Measurements from ENCODE around the gene GNG13. TPM values are rescaled to one million over a fixed set of nuclear protein-coding genes. Genes with fewer than 3 reads are reported as not detected.
A peak's percentile ranks its signal among the peaks of the same experiment; 100 is the strongest.

GNG13 gene
- total and polyA plus RNA-seq, 9 of the 15 experiments (the other 6 are each of a cell fraction or from before 2014, with no cell fraction given) = not detected

DNA sequence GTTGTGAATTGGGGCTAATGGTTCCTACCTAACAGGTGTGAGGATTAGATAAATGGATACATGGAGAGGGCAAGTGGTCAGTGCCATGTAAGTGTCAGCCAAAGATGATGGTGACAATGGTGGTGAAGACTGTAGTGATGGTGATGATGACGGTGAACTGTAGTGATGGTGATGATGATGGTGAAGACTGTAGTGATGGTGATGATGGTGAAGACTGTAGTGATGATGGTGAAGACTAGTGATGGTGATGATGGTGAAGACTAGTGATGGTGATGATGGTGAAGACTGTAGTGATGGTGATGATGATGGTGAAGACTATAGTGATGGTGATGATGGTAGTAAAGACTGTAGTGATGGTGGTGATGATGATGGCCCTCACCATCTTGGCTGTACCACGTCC is 18.1 kb upstream of the GNG13 start:
- no peak overlapping the region for H3K9ac ChIP-seq (ENCODE audit: insufficient read depth in 1 of 2, low read depth in 2 of 2, low read length in 2 of 2)
- WGBS (ENCODE audit: insufficient coverage, low coverage, missing lambda C conversion rate) = 0% methylated on average over 2 of the region's 2 CpGs
- no peaks in the 10 kb centered on the region for H3K36me3 ChIP-seq (ENCODE audit: control insufficient read depth, insufficient read depth, low read length)
- no peaks in the 10 kb centered on the region for H3K79me2 ChIP-seq (ENCODE audit: control insufficient read depth, insufficient read depth, low read length)
- no peak overlapping the region for H3K27ac ChIP-seq (ENCODE audit: extremely low read depth, low read depth, low read length)
- ATAC-seq = no peak
- no peaks in the 10 kb centered on the region; the same call in 1 of the 2 replicates for H3K9me3 ChIP-seq (replicated peaks; ENCODE audit: control insufficient read depth, insufficient read depth, low read depth, low read length)
- ChIA-PET POLR2A (no interaction called here), CTCF (ENCODE audit: low intra/inter-chr PET ratio) (no interaction called here)
- no peak for TF ChIP-seq JUN (IDR thresholded peaks at IDR 0.05; ENCODE audit: borderline replicate concordance, low read depth, low read length)
- TF ChIP-seq JUN (CRISPR knock-in tag; IDR thresholded peaks at IDR 0.05; ENCODE audit: borderline replicate concordance) = no peak
- no peak for TF ChIP-seq PTBP1 (IDR thresholded peaks at IDR 0.05; ENCODE audit: low read depth, low read length)
- TF ChIP-seq, protein P1, sequence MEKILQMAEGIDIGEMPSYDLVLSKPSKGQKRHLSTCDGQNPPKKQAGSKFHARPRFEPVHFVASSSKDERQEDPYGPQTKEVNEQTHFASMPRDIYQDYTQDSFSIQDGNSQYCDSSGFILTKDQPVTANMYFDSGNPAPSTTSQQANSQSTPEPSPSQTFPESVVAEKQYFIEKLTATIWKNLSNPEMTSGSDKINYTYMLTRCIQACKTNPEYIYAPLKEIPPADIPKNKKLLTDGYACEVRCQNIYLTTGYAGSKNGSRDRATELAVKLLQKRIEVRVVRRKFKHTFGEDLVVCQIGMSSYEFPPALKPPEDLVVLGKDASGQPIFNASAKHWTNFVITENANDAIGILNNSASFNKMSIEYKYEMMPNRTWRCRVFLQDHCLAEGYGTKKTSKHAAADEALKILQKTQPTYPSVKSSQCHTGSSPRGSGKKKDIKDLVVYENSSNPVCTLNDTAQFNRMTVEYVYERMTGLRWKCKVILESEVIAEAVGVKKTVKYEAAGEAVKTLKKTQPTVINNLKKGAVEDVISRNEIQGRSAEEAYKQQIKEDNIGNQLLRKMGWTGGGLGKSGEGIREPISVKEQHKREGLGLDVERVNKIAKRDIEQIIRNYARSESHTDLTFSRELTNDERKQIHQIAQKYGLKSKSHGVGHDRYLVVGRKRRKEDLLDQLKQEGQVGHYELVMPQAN (IDR thresholded peaks at IDR 0.05; ENCODE audit: borderline replicate concordance) = no peak
- TF ChIP-seq, protein P2, sequence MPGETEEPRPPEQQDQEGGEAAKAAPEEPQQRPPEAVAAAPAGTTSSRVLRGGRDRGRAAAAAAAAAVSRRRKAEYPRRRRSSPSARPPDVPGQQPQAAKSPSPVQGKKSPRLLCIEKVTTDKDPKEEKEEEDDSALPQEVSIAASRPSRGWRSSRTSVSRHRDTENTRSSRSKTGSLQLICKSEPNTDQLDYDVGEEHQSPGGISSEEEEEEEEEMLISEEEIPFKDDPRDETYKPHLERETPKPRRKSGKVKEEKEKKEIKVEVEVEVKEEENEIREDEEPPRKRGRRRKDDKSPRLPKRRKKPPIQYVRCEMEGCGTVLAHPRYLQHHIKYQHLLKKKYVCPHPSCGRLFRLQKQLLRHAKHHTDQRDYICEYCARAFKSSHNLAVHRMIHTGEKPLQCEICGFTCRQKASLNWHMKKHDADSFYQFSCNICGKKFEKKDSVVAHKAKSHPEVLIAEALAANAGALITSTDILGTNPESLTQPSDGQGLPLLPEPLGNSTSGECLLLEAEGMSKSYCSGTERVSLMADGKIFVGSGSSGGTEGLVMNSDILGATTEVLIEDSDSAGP (CRISPR knock-in tag; IDR thresholded peaks at IDR 0.05) = no peak
- no peak for TF ChIP-seq ZNF586 (CRISPR knock-in tag; conservative IDR thresholded peaks at IDR 0.05)
- no peak for TF ChIP-seq MCM3 (IDR thresholded peaks at IDR 0.05)
- no peak for TF ChIP-seq ZNF384 (IDR thresholded peaks at IDR 0.05; ENCODE audit: low read depth, low read length)
- TF ChIP-seq ZNF197 (CRISPR knock-in tag; IDR thresholded peaks at IDR 0.05; ENCODE audit: low read depth) = no peak
- no peak for TF ChIP-seq BDP1 (IDR thresholded peaks at IDR 0.05; ENCODE audit: insufficient read depth, insufficient read length)
- H3K4me2 ChIP-seq (ENCODE audit: insufficient read depth, low read length) = no peak overlapping the region
- no peaks in the 10 kb centered on the region for H3K9me1 ChIP-seq (ENCODE audit: control insufficient read depth, insufficient read depth, low read length)
- BruUV-seq (replicated peaks) = no TSS peak
- no peak overlapping the region for H2AFZ ChIP-seq (ENCODE audit: low read depth, low read length)
- in situ Hi-C loops (cut with MboI) = no loop called here
- DNase-seq (ENCODE audit: extremely low read depth in 1 of 4, low spot score in 3 of 4) = no peak
- peaks cover 0 to 32% of the 10 kb centered on the region in 2 experiments; a peak in 2 of 5 replicates for H3K4me1 ChIP-seq (replicated peaks in 1 of 2; ENCODE audit: control insufficient read depth in 2 of 2, insufficient read depth in 2 of 2, low read length in 2 of 2)
- intact Hi-C loops (cut with micrococcal nuclease) = no loop called here
- no peak overlapping the region for H3K4me3 ChIP-seq
- H4K20me1 ChIP-seq (replicated peaks; ENCODE audit: control insufficient read depth, insufficient read depth, low read length) = no peaks in the 10 kb centered on the region
- H3K27me3 ChIP-seq (ENCODE audit: control insufficient read depth in 2 of 2, insufficient read depth in 2 of 2, low read length in 2 of 2) = peaks cover 43 to 90% of the 10 kb centered on the region in 2 experiments
- peak; percentile 64 for FAIRE-seq

Data from K562 (cell line).